ENCODE measurements around the gene BCL7C.

- TF ChIP-seq SIRT6 (IDR thresholded peaks at IDR 0.05; ENCODE audit: low read length) (no peak), JUN (IDR thresholded peaks at IDR 0.05; ENCODE audit: low read depth, low read length) (no peak), TBP (IDR thresholded peaks at IDR 0.05; ENCODE audit: low read depth, low read length) (no peak), BRCA1 (IDR thresholded peaks at IDR 0.05; ENCODE audit: low read depth, low read length) (no peak), ATF3 (IDR thresholded peaks at IDR 0.05; ENCODE audit: insufficient read depth, low read depth, low read length) (no peak), CTCF (IDR thresholded peaks at IDR 0.05; ENCODE audit: control extremely low read depth in 1 of 3, insufficient read depth in 1 of 3, low read depth in 1 of 3, low read length in 3 of 3) (no peak), JUND (IDR thresholded peaks at IDR 0.05; ENCODE audit: low read length) (no peak), RAD21 (IDR thresholded peaks at IDR 0.05 in 1 of 2, conservative IDR thresholded peaks at IDR 0.05 in 1 of 2; ENCODE audit: low read depth in 2 of 2, low read length in 2 of 2) (no peak), POLR2A (IDR thresholded peaks at IDR 0.05; ENCODE audit: control extremely low read depth in 1 of 2, low read depth in 2 of 2, low read length in 2 of 2) (no peak), EP300 (IDR thresholded peaks at IDR 0.05; ENCODE audit: borderline replicate concordance in 1 of 2, low read depth in 2 of 2, low read length in 2 of 2) (no peak)
Measured at GRCh38 chr16:30914830-30915229, 21.0 kb upstream of the BCL7C start.
